Stimulated activated CD4-positive, alpha-beta T cell treated with anti-CD3 and anti-CD28 coated beads, Interleukin-2, amount 100 ng/mL, for 4 hours (primary cell): ENCODE data around the gene GABPA.

Experiments used
- DNase-seq: peaks from one replicate; pipeline ENCODE4 v3.0.0-alpha.2; 2020; ENCODE audit warnings: low read depth

The GABPA gene

GRCh38 chr21:25809013-25809412 lies 74.2 kb downstream of the GABPA start:
- DNase-seq, result no peak

- no peak for DNase-seq
Observed at GRCh38 chr21:25811186-25811585, 76.4 kb downstream of the GABPA start.

- DNase-seq, result no peak
Observed at GRCh38 chr21:25813917-25814316, 79.1 kb downstream of the GABPA start.

- no peak for DNase-seq
Observed at GRCh38 chr21:25818121-25818520, 83.3 kb downstream of the GABPA start.

GRCh38 chr21:25818551-25818950 lies 83.8 kb downstream of the GABPA start:
- DNase-seq, result no peak
